ENCODE data around the gene ENPP7.
"Not testable (repeated sequence)": the region's sequence is repeated elsewhere in the genome, so short reads cannot be mapped to it uniquely, and the experiment has no call there.

The ENPP7 gene

DNA sequence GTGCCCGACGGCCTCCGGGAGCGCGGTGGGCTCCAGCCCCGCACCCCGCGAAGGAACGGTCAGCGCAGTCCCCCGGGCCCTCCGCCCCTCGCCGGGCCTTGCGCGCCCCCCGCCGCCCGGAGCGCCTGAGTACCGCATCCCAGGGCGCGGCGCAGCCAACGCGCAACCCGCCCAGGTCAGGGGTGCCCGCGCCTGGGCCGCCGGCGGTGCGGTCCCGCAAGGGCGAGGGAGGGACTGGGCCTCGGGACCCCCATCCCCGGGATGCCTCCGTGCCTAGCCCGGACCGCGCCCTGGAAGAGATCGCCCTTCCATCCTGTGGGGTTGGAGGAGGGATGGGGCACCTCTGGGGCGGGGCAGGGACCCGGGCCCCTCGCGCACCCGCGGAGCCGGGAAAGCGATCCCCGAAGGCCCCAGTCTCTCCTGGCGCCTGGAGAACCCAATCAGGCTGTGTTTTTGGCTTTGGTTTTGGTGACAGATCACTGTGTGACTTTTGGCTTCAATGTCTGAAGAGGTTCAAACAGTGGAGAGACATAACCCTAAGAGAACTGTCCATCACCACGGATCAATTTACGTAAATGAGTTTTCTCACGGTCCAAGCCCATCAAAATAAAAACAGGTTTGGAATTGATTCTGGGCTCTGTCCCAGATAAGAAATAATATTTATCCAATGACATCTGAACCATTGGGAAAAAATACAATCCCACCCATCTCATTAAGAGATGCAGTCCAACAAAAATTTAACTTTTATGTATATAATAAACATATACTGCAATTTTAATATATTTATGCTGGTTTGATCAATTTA, 17.8 kb downstream of the ENPP7 start:
- TF ChIP-seq, protein P1, sequence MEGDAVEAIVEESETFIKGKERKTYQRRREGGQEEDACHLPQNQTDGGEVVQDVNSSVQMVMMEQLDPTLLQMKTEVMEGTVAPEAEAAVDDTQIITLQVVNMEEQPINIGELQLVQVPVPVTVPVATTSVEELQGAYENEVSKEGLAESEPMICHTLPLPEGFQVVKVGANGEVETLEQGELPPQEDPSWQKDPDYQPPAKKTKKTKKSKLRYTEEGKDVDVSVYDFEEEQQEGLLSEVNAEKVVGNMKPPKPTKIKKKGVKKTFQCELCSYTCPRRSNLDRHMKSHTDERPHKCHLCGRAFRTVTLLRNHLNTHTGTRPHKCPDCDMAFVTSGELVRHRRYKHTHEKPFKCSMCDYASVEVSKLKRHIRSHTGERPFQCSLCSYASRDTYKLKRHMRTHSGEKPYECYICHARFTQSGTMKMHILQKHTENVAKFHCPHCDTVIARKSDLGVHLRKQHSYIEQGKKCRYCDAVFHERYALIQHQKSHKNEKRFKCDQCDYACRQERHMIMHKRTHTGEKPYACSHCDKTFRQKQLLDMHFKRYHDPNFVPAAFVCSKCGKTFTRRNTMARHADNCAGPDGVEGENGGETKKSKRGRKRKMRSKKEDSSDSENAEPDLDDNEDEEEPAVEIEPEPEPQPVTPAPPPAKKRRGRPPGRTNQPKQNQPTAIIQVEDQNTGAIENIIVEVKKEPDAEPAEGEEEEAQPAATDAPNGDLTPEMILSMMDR (IDR thresholded peaks at IDR 0.05; ENCODE audit: control extremely low read depth, extremely low read depth, low read depth, missing control alignments), result no peak
- POLR2A ChIA-PET, result no interaction called here

DNA sequence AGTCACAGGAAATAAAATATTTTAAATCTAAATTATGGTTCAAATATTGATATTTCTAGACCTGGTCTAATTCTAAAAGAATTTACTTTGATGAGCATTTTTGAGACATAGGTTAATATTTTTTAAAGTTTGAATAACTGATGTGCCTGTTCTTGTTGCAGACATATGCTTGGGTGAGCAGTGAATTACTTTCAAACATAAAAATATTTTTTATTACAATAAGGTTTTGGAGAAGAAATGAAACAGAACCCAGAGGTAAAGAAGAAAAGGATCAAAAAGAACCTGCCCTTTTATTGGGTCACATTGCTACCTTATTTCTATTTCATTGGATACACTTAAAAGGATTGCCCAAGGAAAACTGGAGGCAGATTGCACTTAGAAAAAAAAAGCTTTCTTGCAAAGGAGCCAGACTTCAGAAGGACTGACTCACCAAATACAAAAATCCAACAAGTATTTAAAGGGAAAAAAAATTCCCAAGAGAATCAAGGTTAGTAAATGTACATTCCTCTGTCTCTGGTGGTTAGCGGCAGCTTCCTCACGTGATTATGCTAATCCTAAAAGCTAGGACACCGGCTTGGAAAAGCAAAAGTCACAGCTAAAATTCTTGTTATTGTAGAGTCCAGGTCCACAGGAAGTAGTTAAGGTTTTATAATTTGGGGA, 18.5 kb downstream of the ENPP7 start:
- POLR2A ChIA-PET, result no interaction called here
- TF ChIP-seq, protein P1 (IDR thresholded peaks at IDR 0.05; ENCODE audit: control extremely low read depth, extremely low read depth, low read depth, missing control alignments), result no peak
- DNase-seq (ENCODE audit: extremely low spot score), result no peak
- CTCF ChIA-PET, result no interaction called here

More for the DNA sequence above, 17.8 kb downstream of the ENPP7 start:
- no peak for DNase-seq (ENCODE audit: extremely low spot score)
- CTCF ChIA-PET, result no interaction called here

DNA sequence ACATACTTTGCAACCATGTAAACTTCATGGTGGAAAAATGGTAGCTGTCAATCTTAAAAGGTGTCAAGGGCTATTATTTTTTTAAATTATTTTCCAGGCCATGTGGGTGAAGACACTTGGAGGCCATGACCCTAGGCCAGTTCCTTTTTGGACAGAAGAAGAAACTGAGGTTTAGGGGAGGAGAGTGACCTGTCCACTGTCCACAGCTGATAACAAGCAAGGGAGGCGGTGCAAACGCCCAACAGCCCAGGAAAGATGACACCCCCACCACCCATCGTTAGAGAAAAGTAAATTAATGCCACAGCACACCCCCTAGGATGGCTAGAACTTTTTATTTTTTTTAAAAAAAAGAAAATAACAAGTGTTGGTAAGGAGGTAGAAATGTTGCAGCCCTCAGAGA, 19.2 kb downstream of the ENPP7 start:
- TF ChIP-seq, protein P1 (IDR thresholded peaks at IDR 0.05; ENCODE audit: control extremely low read depth, extremely low read depth, low read depth, missing control alignments), result no peak
- CTCF ChIA-PET, result no interaction called here
- POLR2A ChIA-PET, result no interaction called here
- no peak for DNase-seq (ENCODE audit: extremely low spot score)

DNA sequence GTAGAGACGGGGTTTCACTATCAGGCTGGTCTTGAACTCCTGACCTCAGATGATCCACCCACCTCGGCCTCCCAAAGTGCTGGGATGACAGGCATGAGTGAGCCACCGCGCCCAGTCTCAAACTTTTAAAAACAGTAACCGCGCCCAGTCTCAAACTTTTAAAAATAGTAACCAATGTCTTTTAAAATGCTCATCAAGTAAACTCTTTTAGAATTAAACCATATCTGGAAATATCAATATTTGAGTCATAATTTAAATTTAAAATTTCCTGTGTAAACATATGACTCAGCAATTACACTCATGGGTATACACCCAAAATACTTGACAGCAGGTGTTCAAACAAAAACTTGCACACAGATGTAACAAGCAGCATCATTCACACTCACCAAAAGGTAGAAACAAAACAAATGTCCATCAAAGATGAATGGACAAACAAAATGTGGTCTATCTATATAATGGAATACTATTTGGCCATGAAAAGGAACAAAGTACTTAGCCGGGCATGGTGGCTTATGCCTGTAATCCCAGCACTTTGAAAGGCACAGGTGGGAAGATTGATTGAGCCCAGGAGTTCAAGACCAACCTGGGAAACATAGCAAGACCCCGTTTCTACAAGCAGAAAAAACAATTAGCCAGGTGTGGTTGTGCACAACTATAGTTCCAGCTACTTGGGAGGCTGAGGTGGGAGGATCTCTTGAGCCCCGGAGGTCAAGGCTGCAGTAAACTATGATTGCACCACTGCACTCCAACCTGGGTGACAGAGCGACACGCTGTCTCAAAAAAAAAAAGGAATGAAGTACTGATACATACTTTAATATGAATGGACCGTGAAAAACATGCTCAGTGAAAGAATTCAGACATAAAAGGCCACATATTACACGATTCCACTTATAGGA, 20.2 kb downstream of the ENPP7 start:
- ChIA-PET POLR2A (interaction anchor here (0.6 kb wide), 1 partner anchor 662 kb away, joined by 3 read pairs; no protein-coding TSS in a partner anchor), CTCF (interaction anchor here (1.7 kb wide), 1 partner anchor 258 kb away, joined by 3 read pairs; no protein-coding TSS in a partner anchor)
- TF ChIP-seq, protein P1 (IDR thresholded peaks at IDR 0.05; ENCODE audit: control extremely low read depth, extremely low read depth, low read depth, missing control alignments), result no peak
- no peak for DNase-seq (ENCODE audit: extremely low spot score)

DNA sequence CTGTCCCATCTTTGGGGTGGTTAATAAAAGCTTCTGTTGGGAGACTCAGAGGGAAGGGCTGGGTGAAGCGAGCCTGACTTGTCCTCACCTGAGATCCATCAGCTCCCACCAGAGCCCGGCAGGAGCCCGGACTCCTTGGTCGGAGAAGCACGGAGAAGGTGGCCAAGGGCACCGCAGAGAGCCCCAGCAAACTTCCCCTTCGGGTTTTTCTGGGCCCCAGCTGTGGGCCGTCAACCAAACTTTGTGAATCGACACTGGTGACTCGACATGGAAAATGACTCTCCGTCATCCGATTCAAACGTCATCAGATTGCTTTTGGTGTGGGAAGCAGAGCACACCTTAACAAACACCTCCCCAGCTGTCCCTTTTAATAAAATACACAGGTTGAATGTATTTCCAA, 21.4 kb downstream of the ENPP7 start:
- TF ChIP-seq, protein P1 (IDR thresholded peaks at IDR 0.05; ENCODE audit: control extremely low read depth, extremely low read depth, low read depth, missing control alignments), result no peak

DNA sequence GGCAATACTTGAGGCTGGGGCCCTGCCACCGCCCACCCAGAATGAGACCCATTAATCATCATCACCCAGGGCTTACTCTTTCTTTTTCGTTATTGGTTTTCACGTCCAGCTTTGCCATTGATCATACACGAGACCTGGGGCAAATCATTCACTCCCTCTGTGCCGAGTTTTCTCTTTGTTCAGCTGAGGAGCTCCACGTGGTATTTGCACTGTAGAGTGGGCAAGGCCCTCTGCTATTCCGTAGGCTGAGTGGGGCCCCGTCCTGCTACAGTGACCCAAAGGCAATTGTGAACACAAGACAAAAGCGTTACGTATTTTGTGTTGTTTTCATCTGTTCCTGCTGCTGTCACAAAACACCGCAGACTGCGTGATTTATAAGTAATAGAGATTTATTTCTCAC, 23.6 kb downstream of the ENPP7 start:
- ChIA-PET POLR2A (no interaction called here), CTCF (interaction anchor here (1.3 kb wide), 1 partner anchor 13 kb away, joined by 3 read pairs; no protein-coding TSS in a partner anchor)

More for the DNA sequence above, 21.4 kb downstream of the ENPP7 start:
- ChIA-PET POLR2A (interaction anchor here (0.6 kb wide), 1 partner anchor 663 kb away, joined by 3 read pairs; no protein-coding TSS in a partner anchor), CTCF (interaction anchor here (1.2 to 1.7 kb wide), 4 partner anchors 10 to 256 kb away, joined by 3 to 6 read pairs (median 4); no protein-coding TSS in a partner anchor)
- no peak for DNase-seq (ENCODE audit: extremely low spot score)

DNA sequence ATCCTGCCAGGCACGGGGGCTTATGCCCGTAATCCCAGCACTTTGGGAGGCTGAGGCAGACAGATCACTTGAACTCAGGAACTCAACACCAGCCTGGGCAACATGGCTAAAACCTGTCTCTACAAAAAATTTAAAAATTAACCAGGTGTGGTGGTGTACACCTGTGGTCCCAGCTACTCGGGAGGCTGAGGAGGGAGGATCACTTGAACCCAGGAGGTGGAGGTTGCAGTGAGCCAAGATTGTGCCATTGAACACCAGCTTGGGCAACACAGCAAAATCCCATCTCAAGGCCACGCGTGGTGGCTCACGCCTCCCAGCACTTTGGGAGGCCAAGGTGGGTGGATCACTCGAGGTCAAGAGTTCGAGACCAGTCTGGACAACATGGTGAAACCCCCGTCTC, 24.2 kb downstream of the ENPP7 start:
- DNase-seq (ENCODE audit: extremely low spot score); POLR2A ChIA-PET; CTCF ChIA-PET: not testable (repeated sequence)

More for the DNA sequence above, 23.6 kb downstream of the ENPP7 start:
- no peak for DNase-seq (ENCODE audit: extremely low spot score)
- TF ChIP-seq, protein P1 (IDR thresholded peaks at IDR 0.05; ENCODE audit: control extremely low read depth, extremely low read depth, low read depth, missing control alignments), result no peak

Data from GM10248 (cell line).